HFF-Myc (cell line): ENCODE results near the gene UBE2Q2.
"Not testable (repeated sequence)": the region's sequence is repeated elsewhere in the genome, so short reads cannot be mapped to it uniquely, and the experiment has no call there.

Source experiments
- DNase-seq: peaks from one replicate; pipeline ENCODE4 v3.0.0-alpha.2; 2011; ENCODE audit warnings: low read depth; ENCODE audit errors: extremely low read depth
- H3K4me3 ChIP-seq: replicated peaks from 2 replicates; pipeline ENCODE4 v1.5.1; 2011; ENCODE audit warnings: low read depth, mild to moderate bottlenecking, control low read depth, low read length
- TF ChIP-seq, protein P1 (sequence below): IDR thresholded peaks from 2 replicates; pipeline ENCODE4 v1.5.1; 2012; ENCODE audit warnings: mild to moderate bottlenecking, low read depth, low read length, control low read depth; ENCODE audit errors: missing control alignments

Gene UBE2Q2

DNA sequence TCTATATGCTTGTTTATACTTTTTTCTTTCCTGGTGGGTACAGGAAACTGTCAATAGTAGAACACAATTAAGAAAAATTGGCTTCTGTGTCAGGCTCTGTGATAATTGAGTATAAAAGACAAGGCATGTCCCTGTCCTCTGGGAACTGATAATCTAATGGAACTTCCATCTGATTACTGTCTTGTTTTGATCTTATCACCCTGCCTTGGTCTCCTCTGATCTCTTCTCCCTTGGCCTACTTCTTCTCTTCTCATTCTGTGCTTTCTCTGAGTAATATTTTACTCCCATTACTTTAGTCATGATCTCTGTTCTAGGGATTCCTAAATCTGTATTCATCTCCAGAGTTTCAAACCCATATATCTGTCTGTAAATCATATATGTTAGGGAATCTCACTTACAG lies 14.6 kb downstream of the UBE2Q2 start:
- no peak overlapping the region for H3K4me3 ChIP-seq
- TF ChIP-seq, protein P1, sequence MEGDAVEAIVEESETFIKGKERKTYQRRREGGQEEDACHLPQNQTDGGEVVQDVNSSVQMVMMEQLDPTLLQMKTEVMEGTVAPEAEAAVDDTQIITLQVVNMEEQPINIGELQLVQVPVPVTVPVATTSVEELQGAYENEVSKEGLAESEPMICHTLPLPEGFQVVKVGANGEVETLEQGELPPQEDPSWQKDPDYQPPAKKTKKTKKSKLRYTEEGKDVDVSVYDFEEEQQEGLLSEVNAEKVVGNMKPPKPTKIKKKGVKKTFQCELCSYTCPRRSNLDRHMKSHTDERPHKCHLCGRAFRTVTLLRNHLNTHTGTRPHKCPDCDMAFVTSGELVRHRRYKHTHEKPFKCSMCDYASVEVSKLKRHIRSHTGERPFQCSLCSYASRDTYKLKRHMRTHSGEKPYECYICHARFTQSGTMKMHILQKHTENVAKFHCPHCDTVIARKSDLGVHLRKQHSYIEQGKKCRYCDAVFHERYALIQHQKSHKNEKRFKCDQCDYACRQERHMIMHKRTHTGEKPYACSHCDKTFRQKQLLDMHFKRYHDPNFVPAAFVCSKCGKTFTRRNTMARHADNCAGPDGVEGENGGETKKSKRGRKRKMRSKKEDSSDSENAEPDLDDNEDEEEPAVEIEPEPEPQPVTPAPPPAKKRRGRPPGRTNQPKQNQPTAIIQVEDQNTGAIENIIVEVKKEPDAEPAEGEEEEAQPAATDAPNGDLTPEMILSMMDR: no peak
- DNase-seq: no peak

DNA sequence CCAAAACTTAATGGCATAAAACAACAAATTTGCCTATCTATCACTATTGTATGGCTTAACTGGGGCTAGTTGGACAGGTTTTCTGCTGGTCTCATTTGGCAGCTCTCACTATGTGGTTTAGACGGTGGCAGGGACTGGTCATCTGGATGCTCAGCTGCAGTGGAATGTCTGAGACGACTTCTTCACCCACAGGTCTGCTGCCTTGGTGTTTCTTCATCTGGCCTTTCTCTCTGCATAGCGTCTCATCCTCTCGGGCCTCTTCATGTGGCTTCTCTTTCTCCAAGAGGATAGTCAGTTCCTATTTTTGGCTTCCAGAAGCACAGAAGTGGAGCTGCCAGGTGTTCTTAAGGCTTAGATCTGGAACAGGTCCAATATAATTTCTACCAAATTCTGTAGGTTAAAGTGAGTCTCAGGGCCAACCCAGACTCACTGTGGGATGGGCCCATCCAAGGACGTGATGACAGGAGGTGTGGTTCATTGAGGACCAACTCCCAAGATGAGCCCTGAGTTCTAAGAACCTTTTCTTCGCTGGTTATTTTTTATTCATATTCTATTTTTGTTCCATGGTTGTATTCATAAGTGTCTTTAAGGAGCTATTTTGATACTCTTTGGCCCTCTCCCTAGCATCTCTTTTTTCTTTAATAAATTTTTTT lies 18.6 kb downstream of the UBE2Q2 start:
- TF ChIP-seq, protein P1: no peak
- DNase-seq: no peak
- no peak overlapping the region for H3K4me3 ChIP-seq

DNA sequence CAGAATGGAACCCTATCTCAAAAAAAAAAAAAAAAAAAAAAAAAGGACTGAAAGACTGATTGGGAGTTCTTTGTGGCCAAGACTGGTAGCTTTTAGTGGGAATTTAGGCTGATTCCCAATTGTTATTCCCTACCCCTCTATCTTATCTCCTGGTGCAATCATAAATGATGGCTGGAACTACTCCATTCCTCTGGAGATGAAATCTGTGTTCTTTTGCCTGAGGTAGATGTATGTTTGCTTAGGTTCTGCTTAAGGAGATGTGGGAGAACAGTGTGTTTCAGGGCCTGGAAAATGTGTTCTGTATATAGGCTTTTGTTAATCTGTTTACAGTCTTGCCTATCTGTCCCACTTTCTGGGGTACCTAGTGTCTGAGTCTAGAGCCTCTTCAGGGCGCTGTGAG lies 19.5 kb downstream of the UBE2Q2 start:
- no peak for DNase-seq
- no peak overlapping the region for H3K4me3 ChIP-seq
- TF ChIP-seq, protein P1: no peak

DNA sequence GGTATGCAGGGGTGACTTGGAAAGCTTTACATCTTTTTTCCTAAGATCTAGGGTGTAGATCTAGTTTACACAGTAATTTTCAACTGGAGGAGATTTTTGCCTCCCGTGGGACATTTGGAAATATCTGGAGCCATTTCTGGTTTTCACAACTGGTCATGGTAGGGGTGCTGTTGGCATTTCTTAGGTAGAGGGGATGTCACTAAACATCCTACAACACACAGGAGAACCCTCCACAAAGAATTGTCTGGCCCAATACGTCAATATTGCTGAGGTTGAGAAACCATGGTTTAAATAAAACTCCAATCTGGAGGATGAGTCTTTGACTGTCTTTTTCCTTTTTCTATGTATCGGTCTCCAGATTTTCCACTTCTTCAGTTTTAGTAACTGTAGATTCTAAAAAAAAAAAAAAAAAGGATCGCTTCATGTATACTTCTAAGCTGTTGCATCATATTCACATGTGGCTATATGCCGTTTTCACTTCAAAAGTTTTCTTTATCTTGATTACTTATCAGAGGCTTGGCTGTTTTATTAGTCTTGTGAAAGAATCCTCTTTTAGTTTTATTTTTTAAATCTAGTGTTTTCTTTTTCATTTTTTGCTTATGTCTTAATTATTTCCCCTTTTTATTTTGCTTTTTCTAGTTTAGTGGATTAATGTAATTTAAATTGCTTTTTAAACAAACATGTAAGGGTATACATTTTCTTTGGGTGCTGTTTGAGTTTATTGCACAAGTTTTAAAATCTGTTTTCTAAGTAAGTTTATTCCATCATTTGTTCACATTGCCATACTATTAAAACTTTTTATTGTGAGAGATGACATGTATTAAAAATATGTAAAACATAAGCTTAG lies 21.2 kb downstream of the UBE2Q2 start:
- TF ChIP-seq, protein P1: no peak
- H3K4me3 ChIP-seq: no peak overlapping the region
- DNase-seq: no peak

DNA sequence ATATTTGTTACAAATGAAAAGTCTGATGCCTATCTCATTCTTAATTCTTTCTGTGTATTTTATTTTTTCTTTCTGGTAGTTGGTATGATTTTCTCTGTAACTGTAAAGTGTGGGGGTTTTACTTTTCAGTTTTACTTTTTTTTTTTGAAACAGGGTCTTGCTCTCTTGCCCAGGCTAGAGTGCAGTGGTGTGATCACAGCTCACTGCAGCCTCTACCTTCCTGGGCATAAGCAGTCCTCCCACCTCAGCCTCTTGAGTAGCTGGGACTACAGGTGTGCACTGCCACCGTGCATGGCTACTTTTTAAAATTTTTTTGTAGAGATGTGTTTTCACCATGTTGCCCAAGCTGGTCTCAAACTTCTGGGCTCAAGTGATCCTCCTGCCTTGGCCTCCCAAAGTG lies 22.8 kb downstream of the UBE2Q2 start:
- not testable (repeated sequence) for DNase-seq, H3K4me3 ChIP-seq

DNA sequence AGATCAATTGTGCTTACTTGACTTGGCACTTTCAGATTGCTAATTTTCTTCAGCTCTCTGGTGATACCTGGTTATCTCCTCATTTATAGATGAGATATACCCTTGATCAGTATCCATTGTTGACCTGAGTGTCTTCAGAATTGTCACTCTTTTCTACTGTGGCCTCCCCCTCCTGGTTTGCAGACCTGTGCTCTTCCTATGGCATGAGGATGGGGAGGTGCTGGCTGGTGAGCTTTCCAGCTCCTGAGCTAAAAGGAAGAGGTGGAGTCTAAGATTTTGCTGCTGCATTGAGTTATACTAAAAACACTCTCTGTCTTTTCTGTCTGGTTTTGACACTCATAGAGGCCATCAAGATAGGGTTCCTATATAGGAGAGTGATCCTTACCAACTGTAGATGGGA lies 23.7 kb downstream of the UBE2Q2 start:
- DNase-seq: no peak
- H3K4me3 ChIP-seq: no peak overlapping the region
- TF ChIP-seq, protein P1: no peak

DNA sequence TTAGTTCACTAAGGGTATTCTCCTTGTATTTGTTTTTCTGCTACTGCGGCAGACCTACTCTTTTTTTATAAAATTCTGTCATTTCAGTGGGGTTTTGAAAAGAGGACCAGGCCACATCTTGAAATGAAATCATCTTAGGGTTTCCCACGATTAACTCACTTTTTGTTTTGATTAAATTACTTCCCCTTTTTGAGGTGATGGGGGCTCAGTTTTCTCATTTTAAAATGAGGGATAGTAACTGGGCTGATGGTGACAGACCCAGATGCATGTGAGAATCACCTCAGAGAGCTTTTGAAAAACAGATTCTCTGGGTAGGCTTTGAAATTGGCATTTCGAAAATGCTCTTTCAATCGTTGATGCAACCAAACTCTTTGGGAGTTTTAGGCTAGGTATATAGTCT lies 24.2 kb downstream of the UBE2Q2 start:
- H3K4me3 ChIP-seq: no peak overlapping the region
- TF ChIP-seq, protein P1: no peak
- no peak for DNase-seq
